Measurements from ENCODE around the gene PRM1. TPM values are rescaled to one million over a fixed set of nuclear protein-coding genes. Genes with fewer than 3 reads are reported as not detected.

Gene PRM1
- total RNA-seq, 1 donor from 2014 or later, result not detected

DNA sequence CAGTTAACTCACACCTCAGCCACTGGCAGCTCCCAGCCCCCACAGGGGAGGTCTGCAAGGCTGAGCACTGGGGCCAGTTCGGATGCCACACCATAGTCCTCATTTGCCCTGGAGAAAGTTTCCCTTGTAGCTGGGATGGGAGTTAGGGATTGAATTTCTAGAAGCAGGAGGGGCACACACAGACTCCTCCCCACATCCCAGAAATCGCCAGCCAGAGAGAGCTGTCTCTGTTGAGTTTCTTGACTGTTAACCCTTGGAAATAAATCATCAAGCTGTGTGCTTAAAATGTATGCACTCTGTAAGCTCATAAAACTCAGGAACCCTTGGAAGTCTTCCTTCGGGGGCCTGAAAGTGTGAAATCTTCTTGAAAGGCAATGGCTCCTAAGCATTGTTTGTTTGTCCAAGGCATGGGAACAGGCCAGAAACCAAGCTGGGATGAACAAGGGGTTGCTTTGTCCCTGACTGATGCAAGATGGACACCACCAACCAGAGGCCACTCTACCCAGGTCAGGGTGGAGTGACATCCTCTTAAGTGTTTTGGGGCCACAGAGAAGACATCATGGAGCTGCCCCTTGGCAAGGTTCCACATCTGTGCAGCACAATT, 7.3 kb downstream of the PRM1 start:
- DNase-seq (ENCODE audit: low spot score), result no peak

DNA sequence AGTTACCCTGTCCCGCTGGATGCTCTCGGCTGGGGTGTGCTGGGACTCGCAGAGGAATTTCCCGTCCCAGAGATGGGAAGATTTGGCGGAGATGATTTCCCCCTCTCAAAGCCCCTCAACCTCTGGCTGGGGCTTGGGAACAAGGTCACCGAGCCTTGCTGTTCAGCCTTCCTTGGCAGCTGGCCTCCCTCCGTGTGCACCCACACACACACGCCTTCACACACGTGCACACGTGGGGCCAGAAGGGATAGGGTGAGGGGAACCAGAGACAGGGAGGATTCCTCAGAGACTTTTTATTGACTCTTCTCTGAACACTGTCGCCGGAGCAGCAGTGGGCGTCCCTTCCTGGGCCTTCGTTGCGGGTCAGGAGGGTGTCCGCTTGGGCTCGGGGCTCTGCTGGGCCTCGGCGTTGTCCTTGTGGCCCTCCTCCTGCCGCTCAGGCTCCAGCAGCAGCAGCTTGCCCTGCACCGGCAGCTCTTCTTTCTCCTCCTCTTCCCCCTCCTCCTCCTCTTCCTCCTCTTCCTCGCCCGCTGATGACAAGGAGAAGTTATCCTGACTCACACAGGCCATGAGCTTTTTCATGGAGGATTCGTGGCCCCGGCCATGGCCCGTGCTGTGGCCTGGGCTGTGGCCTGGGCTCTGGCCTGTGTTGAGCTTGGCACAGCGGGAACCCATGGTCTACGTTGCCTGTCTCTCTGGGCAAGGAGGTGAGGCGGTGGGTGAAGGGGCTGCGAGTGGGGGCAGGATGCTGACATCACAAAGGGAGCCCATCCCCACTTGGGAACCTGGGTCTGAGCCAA, 8.0 kb downstream of the PRM1 start, which contains the start of gene PRM3:
PRM3 (minus strand) TSS at position 709 of the 800 bp plus-strand sequence; CDS start at position 675, 34 bp downstream.
- no peak for DNase-seq (ENCODE audit: low spot score)

- no peak for DNase-seq (ENCODE audit: low spot score)
Observed at GRCh38 chr16:11272484-11272883, 8.6 kb downstream of the PRM1 start.

DNA sequence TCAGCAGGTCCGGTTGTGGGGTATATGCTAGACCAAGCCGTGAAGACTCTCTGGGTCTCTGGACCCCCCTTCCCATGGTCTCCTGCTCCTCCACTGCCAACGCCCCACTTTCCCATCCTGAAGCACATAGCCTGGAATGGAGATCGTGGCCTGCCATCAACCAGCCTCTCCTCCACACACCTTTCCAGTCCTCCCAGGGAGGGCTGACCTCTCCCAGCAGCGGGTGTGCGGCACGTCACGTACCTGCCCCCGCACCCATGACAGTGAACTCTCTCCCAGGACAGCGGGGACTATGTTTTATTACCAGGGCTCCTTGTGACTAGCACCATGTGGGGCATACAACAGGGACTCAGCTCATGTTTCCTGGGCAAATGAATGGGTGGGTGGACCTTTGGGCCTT, 9.5 kb downstream of the PRM1 start:
- no peak for DNase-seq (ENCODE audit: low spot score)

DNA sequence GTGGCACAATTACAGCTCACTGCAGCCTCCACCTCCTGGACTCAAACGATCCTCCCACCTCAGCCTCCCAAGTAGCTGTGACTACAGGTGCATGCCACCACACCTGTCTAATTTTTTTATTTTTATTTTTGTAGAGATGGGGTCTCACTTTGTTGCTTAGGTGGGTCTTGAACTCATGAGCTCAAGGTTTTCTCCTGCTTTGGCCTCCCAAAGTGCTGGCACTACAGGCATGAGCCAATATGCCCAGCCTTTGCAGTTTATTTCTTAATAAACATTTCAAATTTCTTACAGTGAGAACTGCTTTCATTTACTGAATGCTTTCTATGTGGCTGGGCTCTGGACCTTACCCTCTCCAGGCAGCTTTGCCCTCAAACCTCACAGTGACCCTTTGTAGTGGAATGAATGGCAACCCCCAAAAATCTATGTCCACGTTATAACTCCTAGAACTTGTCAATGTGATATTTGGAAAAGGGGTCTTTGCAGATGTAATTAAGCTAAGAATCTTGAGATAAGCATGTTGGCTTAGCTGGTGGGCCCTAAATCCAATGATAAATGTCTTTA, 10.4 kb downstream of the PRM1 start:
- DNase-seq (ENCODE audit: low spot score), result no peak

DNA sequence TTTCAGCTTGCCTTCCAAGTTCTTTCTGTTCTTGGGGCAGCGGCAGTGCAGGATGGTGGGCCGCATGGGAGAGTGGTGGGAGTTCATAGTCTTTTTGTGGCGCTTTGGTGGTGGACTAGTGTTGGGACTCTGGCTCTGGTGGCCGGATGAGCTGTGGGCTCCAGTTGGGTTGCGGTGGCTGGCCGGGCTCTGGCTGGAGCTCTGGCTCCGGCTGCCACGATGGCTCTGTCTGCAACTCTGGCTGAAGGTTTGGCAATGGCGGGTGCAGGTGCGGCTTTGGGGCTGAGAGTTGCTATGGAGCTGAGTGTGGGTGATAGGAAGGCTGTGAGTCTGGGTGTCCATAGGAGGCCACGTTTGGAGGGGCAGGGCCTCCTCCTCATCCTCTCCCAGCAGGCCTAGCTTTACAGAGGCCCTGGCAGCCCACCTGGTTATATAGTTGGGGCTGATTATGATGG, 12.2 kb downstream of the PRM1 start, which contains the start of gene TNP2:
TNP2 (minus strand) TSS at position 405 of the 455 bp plus-strand sequence; CDS start at position 342, 63 bp downstream.
- no peak for DNase-seq (ENCODE audit: low spot score)

DNA sequence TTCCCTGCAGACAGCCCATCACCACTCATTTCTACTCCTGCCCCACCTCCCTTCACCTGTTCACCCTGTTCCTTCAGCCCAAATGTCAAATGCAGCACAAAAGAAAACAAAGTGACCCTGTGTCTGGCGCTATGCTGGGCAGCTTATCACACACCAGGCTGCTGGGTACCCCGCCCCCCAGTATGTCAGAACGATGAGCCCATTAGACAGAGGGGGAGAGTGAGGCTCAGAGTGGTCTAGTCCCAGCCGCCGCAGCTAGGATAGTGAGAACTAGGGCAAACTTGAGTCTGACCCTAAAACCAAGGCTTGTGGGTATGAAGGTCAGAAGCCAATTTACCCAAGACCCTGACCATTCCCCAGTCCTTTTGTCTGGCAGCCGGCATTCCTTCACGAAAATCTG, 16.0 kb downstream of the PRM1 start:
- no peak for DNase-seq (ENCODE audit: low spot score)

DNA sequence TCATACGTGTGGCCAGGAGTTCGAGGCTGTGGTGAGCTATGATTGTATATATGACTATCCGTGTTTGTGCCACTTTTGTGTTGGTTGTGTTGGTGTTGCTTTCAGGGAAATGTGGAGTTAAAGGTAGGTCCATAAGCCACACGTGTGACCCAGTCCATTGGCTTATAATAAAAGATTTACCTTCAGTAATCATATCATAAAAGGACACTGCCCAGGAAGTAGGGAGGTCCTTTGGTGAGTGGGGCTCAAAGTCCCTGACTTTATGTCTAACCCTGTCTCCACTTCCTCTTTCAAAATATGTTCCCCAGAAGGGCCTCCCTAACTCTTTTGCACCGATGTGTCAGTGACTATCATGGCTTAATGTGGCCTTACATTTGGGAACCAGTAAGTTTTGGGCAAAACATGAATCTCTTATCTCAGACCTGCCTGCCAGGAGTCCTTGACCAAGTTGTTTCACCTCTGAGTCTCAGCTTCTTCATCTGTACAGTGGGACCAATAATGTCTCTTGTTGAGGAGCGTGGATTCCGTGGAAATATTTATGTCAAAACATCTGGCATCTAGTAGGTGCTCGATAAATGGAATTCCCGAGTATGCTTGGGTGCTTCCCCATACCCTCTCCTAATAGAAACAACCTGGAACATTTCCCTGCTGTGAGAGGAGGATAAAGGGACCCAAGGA, 16.8 kb downstream of the PRM1 start:
- DNase-seq (ENCODE audit: low spot score), result no peak

DNA sequence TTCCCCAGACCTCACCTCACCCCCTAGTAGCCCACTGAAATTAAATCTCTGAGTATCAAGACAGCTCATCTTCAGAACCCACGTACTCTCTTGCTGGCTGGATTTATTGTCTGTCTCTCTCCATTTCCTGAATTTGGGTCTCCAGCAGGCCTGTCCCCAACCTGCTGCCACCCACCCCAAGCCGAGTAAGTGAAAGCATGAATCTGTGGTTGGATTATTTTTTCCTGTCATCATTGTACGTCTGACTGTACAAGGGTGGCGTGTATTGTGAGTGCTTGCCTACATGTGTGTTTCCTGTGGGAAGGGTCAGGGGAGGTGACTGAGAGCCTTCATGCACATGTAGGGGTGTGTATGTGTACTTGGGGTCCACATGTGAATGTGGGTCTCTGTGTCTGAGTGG, 17.4 kb downstream of the PRM1 start:
- DNase-seq (ENCODE audit: low spot score), result no peak

GRCh38 chr16:11262915-11263314, 18.2 kb downstream of the PRM1 start:
- no peak for DNase-seq (ENCODE audit: low spot score)

GRCh38 chr16:11260596-11260966, 20.5 kb downstream of the PRM1 start:
- DNase-seq (ENCODE audit: low spot score), result no peak

DNA sequence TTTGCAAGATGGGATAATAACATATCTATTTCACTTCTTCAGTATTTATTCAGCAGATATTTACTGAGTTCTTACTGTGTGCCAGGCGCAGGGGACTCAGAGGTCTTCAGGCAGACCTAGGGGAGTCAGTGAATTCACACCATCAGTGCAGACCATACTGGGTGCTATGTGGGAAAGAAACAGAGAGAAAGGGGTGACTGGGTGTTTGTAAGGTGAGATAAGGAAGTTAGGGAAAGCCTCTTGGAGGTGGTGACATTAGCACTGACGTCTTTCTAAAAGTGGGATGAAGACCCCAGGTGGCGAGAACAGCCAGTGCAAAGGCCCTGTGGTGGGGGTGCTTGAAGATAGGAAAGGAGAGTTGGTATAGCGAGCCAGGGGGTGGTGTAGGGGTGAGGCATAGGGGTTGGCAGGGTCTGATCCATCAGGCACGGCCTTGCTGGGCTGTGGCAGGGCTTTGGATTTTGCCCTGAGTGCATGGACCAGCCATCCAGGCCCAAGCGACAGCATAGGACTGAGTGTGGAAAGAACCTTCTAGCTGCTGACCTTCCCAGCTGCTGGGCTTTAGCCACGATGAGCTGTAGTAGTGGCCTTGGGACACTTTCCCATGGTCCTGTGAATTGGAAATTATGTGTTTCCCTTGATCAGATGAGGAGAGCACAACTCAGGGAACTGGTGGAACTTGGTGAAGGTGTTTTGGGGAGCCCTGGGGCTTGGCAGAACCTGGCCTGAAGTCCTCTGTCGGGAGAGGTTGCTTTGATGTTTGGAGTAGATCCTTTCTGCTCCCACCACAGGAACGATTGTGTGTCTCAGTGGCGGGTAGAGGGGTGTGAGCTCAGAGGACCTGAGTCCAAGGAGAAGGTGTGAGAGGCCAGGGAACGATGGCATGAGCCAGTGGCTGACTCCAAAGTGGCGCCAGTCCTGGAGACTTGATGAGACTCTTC, 21.2 kb downstream of the PRM1 start:
- DNase-seq (ENCODE audit: low spot score), result no peak

DNA sequence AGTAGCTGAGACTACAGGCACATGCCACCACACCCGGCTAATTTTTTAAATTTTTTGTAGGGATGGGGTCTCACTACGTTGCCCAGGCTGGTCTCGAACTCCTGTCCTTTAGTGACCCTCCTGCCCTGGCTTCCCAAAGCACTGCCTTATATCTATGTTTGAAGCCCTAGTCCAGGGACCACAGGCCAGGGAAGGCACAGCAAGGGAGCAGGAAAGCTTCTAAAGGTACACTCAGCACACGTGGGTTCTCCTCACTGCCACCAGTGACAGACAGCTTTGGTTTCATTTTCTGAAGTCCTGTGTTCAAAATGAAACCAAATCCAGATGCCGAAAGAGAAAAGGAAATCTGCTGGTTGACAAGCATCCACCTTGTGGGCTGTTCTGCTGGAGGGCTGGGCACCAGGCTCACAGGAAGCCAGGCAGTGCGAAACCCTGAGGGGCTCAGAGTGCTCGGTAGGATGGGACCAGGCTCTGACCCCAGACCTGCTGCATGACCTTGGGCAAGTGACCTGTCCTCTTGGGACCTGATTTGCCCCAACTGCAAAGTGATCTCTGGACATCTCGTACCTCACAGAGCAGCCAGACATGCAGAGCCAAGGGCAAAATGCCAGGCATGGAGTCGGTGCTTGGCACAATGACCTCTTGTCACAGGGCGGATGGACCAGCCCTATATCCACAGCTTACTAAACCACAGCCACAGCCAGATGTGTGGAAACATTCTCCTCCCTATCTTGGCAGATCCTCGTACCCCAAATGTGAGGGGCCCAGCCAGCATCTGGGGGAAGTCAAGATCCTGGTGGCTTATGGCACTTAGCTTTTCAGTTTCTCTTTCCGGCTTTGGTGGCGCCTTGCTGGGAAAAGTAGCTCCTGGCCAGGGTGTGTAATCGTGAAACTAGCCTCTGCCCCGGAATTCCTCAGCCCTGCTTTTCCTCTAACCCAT, 22.3 kb downstream of the PRM1 start:
- no peak for DNase-seq (ENCODE audit: low spot score)

DNA sequence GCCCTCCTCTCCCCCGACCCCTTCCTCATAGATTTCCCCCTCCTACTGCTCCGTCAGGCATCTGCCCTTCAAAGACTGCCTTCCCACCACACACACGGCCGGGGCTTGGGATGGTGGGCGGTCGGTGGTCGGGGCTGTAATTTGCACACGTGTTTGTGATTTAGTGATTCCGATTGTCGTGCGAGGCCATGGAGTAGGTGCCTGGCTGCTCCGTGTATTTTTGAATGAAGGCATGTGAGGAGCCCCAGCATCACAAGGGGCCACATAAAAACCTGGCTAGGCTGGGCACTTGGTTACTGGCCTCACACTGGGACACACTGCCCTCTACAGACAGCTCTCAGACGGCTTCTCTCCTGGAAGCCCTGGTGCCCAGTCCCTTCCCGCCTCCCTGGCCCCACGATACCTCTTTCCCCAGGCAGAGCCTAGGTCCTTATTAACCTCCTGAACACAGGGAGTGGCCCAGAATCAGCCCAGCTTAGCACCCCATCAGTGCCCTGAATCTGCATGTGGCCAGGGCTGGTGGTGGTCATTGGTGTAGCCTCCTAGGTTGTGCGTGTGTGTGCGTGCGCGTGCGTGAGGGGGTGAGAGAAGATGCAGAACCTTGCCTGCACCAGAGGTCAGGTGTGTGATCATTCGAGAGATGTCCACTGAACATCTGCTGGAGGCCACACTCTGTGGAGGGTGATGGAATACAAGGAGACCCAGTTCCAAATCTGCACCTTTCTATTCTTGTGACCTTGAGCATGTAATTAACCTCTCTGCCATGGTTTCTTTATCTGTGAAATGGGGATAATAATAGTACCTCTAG, 23.8 kb downstream of the PRM1 start:
- peak; percentile 80 for DNase-seq (ENCODE audit: low spot score)

DNA sequence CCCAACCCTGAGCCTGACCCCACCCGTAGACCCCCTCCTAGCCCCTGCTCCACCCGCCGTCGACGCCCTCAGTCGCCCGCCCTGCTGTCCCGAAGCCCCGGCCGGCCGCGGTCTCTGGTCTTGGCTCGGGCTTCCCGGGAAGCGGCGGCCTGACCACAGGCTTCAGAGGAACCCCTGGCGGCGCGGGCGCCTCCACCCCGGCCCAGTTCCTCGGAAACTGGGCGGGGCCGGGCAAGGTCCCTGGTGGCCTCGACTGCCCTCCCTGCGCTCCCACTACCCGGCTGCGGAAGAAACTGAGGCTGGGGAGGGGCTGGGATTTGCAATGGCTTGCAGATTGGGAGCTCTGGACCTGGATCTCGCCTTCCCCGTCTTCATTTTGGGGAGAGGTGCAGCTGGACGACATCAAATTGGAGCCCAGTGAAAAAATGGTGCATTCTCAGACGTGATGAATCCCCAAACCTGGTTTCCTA, 24.4 kb downstream of the PRM1 start:
- peak; percentile 37 for DNase-seq (ENCODE audit: low spot score)

- peak; percentile 89 for DNase-seq (ENCODE audit: low spot score)
Observed at GRCh38 chr16:11255737-11256660, 25.1 kb downstream of the PRM1 start, which contains the start of gene SOCS1. SOCS1 (minus strand) TSS chr16:11256204; CDS start chr16:11255478, 726 bp downstream.

DNA sequence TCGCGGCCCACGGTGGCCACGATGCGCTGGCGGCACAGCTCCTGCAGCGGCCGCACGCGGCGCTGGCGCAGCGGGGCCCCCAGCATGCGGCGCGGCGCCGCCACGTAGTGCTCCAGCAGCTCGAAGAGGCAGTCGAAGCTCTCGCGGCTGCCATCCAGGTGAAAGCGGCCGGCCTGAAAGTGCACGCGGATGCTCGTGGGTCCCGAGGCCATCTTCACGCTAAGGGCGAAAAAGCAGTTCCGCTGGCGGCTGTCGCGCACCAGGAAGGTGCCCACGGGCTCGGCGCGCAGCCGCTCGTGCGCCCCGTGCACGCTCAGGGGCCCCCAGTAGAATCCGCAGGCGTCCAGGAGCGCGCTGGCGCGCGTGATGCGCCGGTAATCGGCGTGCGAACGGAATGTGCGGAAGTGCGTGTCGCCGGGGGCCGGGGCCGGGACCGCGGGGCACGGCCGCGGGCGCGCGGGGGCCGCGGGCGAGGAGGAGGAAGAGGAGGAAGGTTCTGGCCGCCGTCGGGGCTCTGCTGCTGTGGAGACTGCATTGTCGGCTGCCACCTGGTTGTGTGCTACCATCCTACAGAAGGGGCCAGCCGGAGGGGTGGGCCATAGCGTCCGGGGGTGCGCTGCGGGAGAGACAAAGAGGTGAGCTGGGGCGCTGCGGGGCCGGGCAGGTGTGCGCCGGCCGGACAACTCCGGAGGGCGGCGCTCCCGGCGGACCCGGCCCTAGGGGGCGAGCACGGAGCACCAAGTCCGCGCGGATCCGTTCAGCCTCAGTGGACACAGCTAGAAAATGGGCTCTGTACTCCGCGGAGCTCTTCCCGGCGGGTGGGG, 26.0 kb downstream of the PRM1 start:
- DNase-seq (ENCODE audit: low spot score), result peak; percentile 38

Measured in mucosa of gallbladder (tissue), 1 donor.